SU-DHL-6 (cell line): ENCODE measurements around the gene AK9.

ENCODE experiments used
- CTCF ChIP-seq: fragments of 200-600 bp; sonication (generic); IDR thresholded peaks from one replicate; pipeline ENCODE4 v1.5.1; 2017; ENCODE audit warnings: antibody characterized with exemption, mild to moderate bottlenecking, low read length, moderate library complexity; ENCODE audit not compliant: insufficient read depth, poor library complexity, severe bottlenecking
- EZH2phosphoT487 ChIP-seq: fragments of 200-600 bp; sonication (generic), shearing (Covaris generic); conservative IDR thresholded peaks from 2 replicates; pipeline ENCODE4 v1.6.1; 2018; ENCODE audit warnings: mild to moderate bottlenecking, antibody characterized with exemption, low read length, moderate library complexity, mixed read lengths

GRCh38 chr6:109490713-109491112 lies 200.3 kb downstream of the AK9 start:
- TF ChIP-seq CTCF: no peak
- no peak for TF ChIP-seq EZH2phosphoT487
